ENCODE data around the gene BEAN1. TPM values are rescaled to one million over a fixed set of nuclear protein-coding genes. Genes with fewer than 3 reads are reported as not detected.

BEAN1 gene
- total and polyA plus RNA-seq, 7 donors: 0.35 to 0.41 TPM; not detected in 5

DNA sequence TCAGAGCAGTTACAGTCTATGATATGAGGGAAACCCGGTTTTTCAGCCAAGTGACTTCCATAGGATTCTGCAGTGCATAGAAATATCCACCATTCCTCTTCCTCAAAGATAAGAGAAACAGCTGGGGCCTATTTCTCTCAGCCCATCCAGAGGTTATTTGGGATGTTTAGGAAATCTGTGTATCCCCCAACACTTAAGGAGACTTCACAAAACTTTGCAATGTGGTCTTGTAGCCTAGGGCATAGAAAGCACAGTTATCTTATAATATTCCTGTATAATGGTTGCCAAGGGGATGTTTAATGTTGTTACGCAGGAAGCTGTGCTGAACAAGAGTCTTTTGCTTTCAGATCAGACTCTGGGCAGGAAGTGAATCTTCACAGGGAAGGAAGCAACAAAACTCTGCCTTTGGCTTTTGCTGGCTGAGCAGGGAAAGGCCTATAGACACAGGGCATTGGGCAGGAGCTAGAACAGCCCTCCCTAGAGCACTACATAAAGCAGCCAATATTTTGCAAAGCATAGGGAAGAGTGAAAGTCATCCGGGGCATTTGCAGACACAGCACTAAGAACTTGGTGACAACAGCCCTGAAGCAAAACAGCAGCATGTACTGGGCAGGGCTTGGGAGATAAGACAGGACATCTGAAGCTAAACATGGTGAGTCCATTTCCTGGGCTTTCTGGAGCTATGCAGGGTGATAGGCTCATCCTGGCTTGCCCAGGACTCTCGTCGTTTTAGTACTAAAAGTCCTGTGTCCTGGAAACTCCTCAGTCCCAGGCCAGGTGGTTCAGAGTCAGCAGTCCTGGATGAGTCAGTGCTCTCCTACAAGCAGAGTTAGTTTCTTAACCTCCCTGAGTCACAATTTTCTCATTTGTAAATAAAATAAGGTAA is 18.7 kb upstream of the BEAN1 start:
- intact Hi-C loops (cut with DNase I): loop anchor here (10.0 kb wide), 1 partner anchor 346 kb away; the partner anchor contains the start of gene DYNC1LI2
- peak overlapping the region in 1 of 4 donors; percentile 20 for H3K27ac ChIP-seq
- DNase-seq: no peak
- WGBS, 2 donors: 43 to 48% methylated on average over 5 of the region's 5 CpGs
- TF ChIP-seq POLR2AphosphoS5 (IDR thresholded peaks at IDR 0.05) (no peak), EP300 (IDR thresholded peaks at IDR 0.05) (no peak), POLR2A (IDR thresholded peaks at IDR 0.05) (no peak), CTCF (IDR thresholded peaks at IDR 0.05) (no peak)
- no peak overlapping the region for H3K4me3 ChIP-seq
- peaks cover 0 to 1% (median 0%) of the 10 kb centered on the region in 4 donors for H3K9me3 ChIP-seq
- H3K27me3 ChIP-seq: peaks cover 0 to 22% (median 3%) of the 10 kb centered on the region in 3 donors
- H3K36me3 ChIP-seq: no peaks in the 10 kb centered on the region
- peaks cover 0 to 8% (median 7%) of the 10 kb centered on the region in 4 donors for H3K4me1 ChIP-seq

- no peak overlapping the region for H3K27ac ChIP-seq
- intact Hi-C loops (cut with DNase I): loop anchor here (10.0 kb wide), 1 partner anchor 346 kb away; the partner anchor contains the start of gene DYNC1LI2
- peaks cover 0 to 1% (median 0%) of the 10 kb centered on the region in 4 donors for H3K9me3 ChIP-seq
- peaks cover 0 to 8% (median 7%) of the 10 kb centered on the region in 4 donors for H3K4me1 ChIP-seq
- H3K36me3 ChIP-seq: no peaks in the 10 kb centered on the region
- no peak for DNase-seq
- 53 to 67% methylated on average over 5 of the region's 5 CpGs for WGBS, 2 donors
- TF ChIP-seq POLR2AphosphoS5 (IDR thresholded peaks at IDR 0.05): no peak
- no peak for TF ChIP-seq EP300 (IDR thresholded peaks at IDR 0.05)
- TF ChIP-seq POLR2A (IDR thresholded peaks at IDR 0.05): no peak
- TF ChIP-seq CTCF (IDR thresholded peaks at IDR 0.05): no peak
- peaks cover 0 to 22% (median 3%) of the 10 kb centered on the region in 3 donors for H3K27me3 ChIP-seq
- no peak overlapping the region for H3K4me3 ChIP-seq
Measured at GRCh38 chr16:66409156-66409555, 17.9 kb upstream of the BEAN1 start.

DNA sequence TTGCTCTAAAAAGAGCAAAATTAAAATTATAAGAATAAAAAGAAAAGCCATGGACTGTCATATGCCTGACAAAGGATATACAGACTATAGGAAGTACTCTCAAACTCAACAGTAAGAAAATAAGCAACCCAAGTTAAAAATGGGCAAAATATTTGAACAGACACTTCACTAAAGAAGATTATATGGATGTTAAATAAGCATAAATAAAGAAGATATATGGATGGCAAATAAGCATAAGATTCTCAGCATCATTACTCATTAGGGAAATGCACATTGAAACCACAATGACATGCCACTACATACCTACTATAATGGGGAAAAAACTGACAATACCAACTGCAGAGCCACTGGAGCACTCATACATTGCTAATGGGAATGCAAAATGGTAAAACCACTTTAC is 14.9 kb upstream of the BEAN1 start:
- Histone ChIP-seq H3K27ac (no peak overlapping the region), H3K9me3 (peaks cover 0 to 1% (median 0%) of the 10 kb centered on the region in 4 donors), H3K4me1 (peaks cover 0 to under 1% (median under 1%) of the 10 kb centered on the region in 4 donors), H3K36me3 (no peaks in the 10 kb centered on the region), H3K27me3 (peaks cover 0 to 11% (median 0%) of the 10 kb centered on the region in 3 donors), H3K4me3 (no peak overlapping the region)
- TF ChIP-seq EP300 (IDR thresholded peaks at IDR 0.05): no peak
- no peak for TF ChIP-seq POLR2A (IDR thresholded peaks at IDR 0.05)
- TF ChIP-seq CTCF (IDR thresholded peaks at IDR 0.05): no peak
- TF ChIP-seq POLR2AphosphoS5 (IDR thresholded peaks at IDR 0.05): no peak
- no peak for DNase-seq
- intact Hi-C loops (cut with DNase I): no loop called here

GRCh38 chr16:66414891-66415290 is 12.2 kb upstream of the BEAN1 start:
- intact Hi-C loops (cut with DNase I): no loop called here
- no peaks in the 10 kb centered on the region for H3K27me3 ChIP-seq
- TF ChIP-seq POLR2A (IDR thresholded peaks at IDR 0.05): no peak
- TF ChIP-seq POLR2AphosphoS5 (IDR thresholded peaks at IDR 0.05): no peak
- no peak for TF ChIP-seq EP300 (IDR thresholded peaks at IDR 0.05)
- TF ChIP-seq CTCF (IDR thresholded peaks at IDR 0.05): no peak
- DNase-seq: no peak
- H3K27ac ChIP-seq: no peak overlapping the region
- peaks cover 0 to 1% (median 0%) of the 10 kb centered on the region in 4 donors for H3K9me3 ChIP-seq
- H3K4me1 ChIP-seq: no peaks in the 10 kb centered on the region
- H3K4me3 ChIP-seq: no peak overlapping the region
- H3K36me3 ChIP-seq: no peaks in the 10 kb centered on the region
- WGBS, 2 donors: 74 to 76% methylated on average over 1 of the region's 1 CpG
